Subcutaneous adipose tissue (tissue), 4 donors: ENCODE data around the gene ZNF177. TPM values are rescaled to one million over a fixed set of nuclear protein-coding genes. Genes with fewer than 3 reads are reported as not detected.

Experiments used
- CTCF ChIP-seq: fragments of 450-650 bp; IDR thresholded peaks from one replicate; pipeline ENCODE4 v1.5.1; 2016; ENCODE audit warnings: low read depth, mild to moderate bottlenecking, control low read depth, antibody characterized with exemption, moderate library complexity
- total RNA-seq, 4 donors: library from RNA; depleted of rRNA; stranded (reverse); fragments of >200 nt; gene quantifications; one replicate each; pipeline ENCODE4 v1.1.0, GENCODE V29; 2016

Gene ZNF177
- total RNA-seq, 4 donors from 2014 or later: 2.6 to 5.3 (median 3.4) TPM

GRCh38 chr19:9342610-9343304 lies 20.1 kb upstream of the ZNF177 start:
- TF ChIP-seq CTCF: no peak

- no peak for TF ChIP-seq CTCF
Observed at GRCh38 chr19:9345005-9345404, 17.8 kb upstream of the ZNF177 start.

- TF ChIP-seq CTCF: no peak
Observed at GRCh38 chr19:9348253-9348652, 14.6 kb upstream of the ZNF177 start.

GRCh38 chr19:9348671-9349070 lies 14.1 kb upstream of the ZNF177 start:
- TF ChIP-seq CTCF: no peak

GRCh38 chr19:9352505-9352904 lies 10.3 kb upstream of the ZNF177 start:
- TF ChIP-seq CTCF: no peak

GRCh38 chr19:9353011-9353410 lies 9.8 kb upstream of the ZNF177 start:
- no peak for TF ChIP-seq CTCF

GRCh38 chr19:9354651-9355050 lies 8.2 kb upstream of the ZNF177 start:
- TF ChIP-seq CTCF: no peak
